BLaER1 treated with 17β-estradiol and CSF1 and Interleukin-3, amounts not matched to agents 10 nM and 100 nM (cell line): ENCODE results near the gene SHISA6.

Experiments used
- H3K27ac ChIP-seq, 11 experiments: shearing (Covaris generic); formaldehyde crosslinking; 2 replicates each; pipeline ENCODE4 v1.8.1; 2022
- H3K27me3 ChIP-seq, 11 experiments: shearing (Covaris generic); formaldehyde crosslinking; 2 replicates each; pipeline ENCODE4 v1.8.1; 2022
- H3K36me3 ChIP-seq, 11 experiments: shearing (Covaris generic); formaldehyde crosslinking; 2 replicates each; pipeline ENCODE4 v1.8.1; 2022
- H3K4me1 ChIP-seq, 10 experiments: shearing (Covaris generic); formaldehyde crosslinking; 2 replicates each; pipeline ENCODE4 v1.8.1; 2022
- H3K4me2 ChIP-seq, 11 experiments: shearing (Covaris generic); formaldehyde crosslinking; 2 replicates each; pipeline ENCODE4 v1.8.1; 2022
- H3K4me3 ChIP-seq, 10 experiments: shearing (Covaris generic); formaldehyde crosslinking; 2 replicates each; pipeline ENCODE4 v1.8.1; 2022
- H3K9ac ChIP-seq, 11 experiments: shearing (Covaris generic); formaldehyde crosslinking; 2 replicates each; pipeline ENCODE4 v1.8.1; 2022
- H3K9me3 ChIP-seq, 11 experiments: shearing (Covaris generic); formaldehyde crosslinking; replicated peaks in 1 of 11; 2 replicates each; pipeline ENCODE4 v1.8.1; 2022
- H4K20me1 ChIP-seq, 11 experiments: shearing (Covaris generic); formaldehyde crosslinking; 2 replicates each; pipeline ENCODE4 v1.8.1; 2022
- Cebpa-rat ChIP-seq, 11 experiments: shearing (Covaris generic); IDR thresholded peaks; 2 replicates each; pipeline ENCODE4 v1.8.1; 2022

The SHISA6 gene

DNA sequence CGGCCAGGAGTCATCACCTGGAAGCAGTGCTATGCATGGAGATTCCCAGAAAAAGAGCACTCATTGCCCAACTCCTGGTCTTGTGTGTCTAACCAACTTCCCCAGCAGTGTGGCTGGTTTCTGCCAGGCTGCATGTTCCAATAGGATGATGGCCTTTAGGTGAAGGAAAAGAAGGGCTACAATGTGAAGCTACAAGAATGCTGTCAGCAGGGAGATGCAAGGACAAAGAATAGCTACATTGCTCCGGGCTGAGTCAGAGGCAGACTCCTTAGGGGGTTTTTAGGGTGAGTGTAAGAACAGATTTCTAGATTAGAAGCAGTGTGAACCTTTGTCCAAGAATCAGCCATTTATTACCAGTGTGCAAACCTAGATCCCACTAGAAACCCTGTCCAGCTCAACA lies 294.2 kb downstream of the SHISA6 start:
- Histone ChIP-seq H3K36me3 (no peaks in the 10 kb centered on the region), H3K4me1 (no peaks in the 10 kb centered on the region), H3K9me3 (no peaks in the 10 kb centered on the region), H3K27ac (no peak overlapping the region), H3K4me2 (no peak overlapping the region), H3K27me3 (no peaks in the 10 kb centered on the region), H3K9ac (no peak overlapping the region), H3K4me3 (no peak overlapping the region), H4K20me1 (no peaks in the 10 kb centered on the region)
- no peak for TF ChIP-seq Cebpa-rat (IDR thresholded peaks at IDR 0.05)

DNA sequence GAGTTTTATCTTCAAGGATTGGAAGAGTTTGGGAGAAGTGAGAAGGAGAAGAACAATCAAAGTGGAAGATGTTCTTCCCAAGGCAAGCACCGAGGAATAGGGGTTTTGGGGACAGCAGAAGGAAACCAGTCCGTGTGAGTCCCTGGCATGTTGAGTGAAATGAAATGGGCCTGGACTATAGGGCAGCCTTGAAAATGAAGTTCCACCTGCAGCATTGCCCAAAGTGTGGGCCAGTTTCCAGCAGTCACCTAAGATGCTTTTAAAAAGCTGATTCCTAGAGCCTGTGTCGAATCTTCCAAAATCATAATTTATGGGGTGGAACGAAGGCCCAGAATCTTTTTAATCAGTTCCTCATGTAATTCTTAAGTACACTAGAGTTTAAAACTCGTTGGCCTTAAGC lies 297.4 kb downstream of the SHISA6 start:
- TF ChIP-seq Cebpa-rat (IDR thresholded peaks at IDR 0.05), result no peak
- no peak overlapping the region for H3K27ac ChIP-seq
- H4K20me1 ChIP-seq, result no peaks in the 10 kb centered on the region

DNA sequence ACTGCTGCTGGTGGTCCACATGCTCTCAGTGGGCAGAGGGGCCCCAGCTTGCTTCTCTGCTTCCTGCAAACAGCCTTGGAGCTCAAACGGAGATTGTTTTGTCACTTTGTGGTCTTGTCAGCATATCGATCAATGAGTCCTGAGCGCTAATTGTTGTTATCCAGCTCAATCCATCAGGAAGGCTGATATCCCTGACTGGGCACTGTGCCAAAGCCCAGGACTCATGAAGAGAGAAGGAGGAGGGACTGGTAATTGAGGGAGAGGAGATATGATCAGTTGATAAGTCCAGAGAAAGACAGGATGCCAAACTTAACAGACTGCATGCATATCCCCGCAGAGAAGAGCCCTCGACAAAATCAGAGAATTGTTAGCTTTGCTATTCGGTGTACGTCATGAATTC lies 298.6 kb downstream of the SHISA6 start:
- H3K27me3 ChIP-seq, result no peaks in the 10 kb centered on the region
- no peak overlapping the region for H3K4me3 ChIP-seq
- no peaks in the 10 kb centered on the region for H4K20me1 ChIP-seq
- H3K9me3 ChIP-seq, result peaks cover 4 to 22% (median 13%) of the 10 kb centered on the region in 11 experiments; a peak in 17 of 22 replicates
- TF ChIP-seq Cebpa-rat (IDR thresholded peaks at IDR 0.05), result no peak
- H3K27ac ChIP-seq, result no peak overlapping the region
- H3K4me1 ChIP-seq, result no peaks in the 10 kb centered on the region
- no peak overlapping the region for H3K4me2 ChIP-seq
- H3K9ac ChIP-seq, result no peak overlapping the region
- no peaks in the 10 kb centered on the region for H3K36me3 ChIP-seq

More for the DNA sequence above, 297.4 kb downstream of the SHISA6 start:
- Histone ChIP-seq H3K4me3 (no peak overlapping the region), H3K9ac (no peak overlapping the region), H3K36me3 (no peaks in the 10 kb centered on the region), H3K4me2 (no peak overlapping the region), H3K4me1 (no peaks in the 10 kb centered on the region), H3K27me3 (no peaks in the 10 kb centered on the region), H3K9me3 (peaks cover 4 to 22% (median 13%) of the 10 kb centered on the region in 11 experiments; a peak in 17 of 22 replicates)

DNA sequence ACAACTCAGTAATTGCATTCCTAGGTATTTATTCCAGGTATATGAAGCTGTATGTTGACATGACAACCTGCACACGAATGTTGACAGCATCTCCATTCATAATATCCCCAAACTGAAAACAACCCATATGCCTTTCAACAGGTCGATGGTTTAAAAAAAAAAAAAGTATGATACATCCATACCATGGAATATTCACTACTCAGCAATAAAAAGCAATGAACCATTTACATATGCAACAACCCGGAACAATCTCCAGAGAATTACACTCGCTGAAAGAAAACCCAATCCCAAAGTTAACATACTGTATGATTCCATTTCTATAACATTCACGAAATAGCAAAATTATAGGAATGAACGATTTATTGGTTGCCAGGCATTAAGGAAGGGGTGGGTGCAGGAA lies 304.0 kb downstream of the SHISA6 start:
- H3K27me3 ChIP-seq, result no peaks in the 10 kb centered on the region
- peak overlapping the region in 2 of 11 experiments; percentile 7 to 17; a peak in 3 of 22 replicates for H3K4me2 ChIP-seq
- peaks cover 0 to 9% (median 3%) of the 10 kb centered on the region in 10 experiments; a peak in 3 of 20 replicates for H3K4me1 ChIP-seq
- no peaks in the 10 kb centered on the region for H3K36me3 ChIP-seq
- no peak overlapping the region for H3K4me3 ChIP-seq
- TF ChIP-seq Cebpa-rat (IDR thresholded peaks at IDR 0.05), result no peak
- peaks cover 4 to 22% (median 13%) of the 10 kb centered on the region in 11 experiments; a peak in 17 of 22 replicates for H3K9me3 ChIP-seq
- no peak overlapping the region for H3K27ac ChIP-seq
- no peaks in the 10 kb centered on the region for H4K20me1 ChIP-seq
- H3K9ac ChIP-seq, result no peak overlapping the region

DNA sequence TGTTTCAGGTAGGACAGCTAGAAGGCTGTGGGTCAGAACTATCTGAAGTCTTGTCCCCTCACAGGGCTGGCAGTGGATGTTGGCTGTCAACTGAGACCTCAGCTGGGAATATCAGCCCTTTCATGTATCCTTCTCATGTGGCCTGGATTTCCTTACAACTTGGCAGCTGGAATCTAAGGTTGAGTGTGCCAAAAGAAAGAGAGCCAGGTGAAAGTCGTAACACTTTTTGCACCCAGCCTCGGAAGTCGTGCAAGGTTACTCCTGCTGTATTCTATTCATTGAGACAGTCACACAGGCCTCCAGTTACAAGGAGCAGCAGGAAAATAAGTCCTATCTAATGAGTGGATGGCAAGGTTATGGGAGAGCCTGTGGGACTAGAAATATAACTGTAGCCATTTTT lies 304.7 kb downstream of the SHISA6 start:
- H3K36me3 ChIP-seq, result no peaks in the 10 kb centered on the region
- no peaks in the 10 kb centered on the region for H3K27me3 ChIP-seq
- H3K4me2 ChIP-seq, result peak overlapping the region in 2 of 11 experiments; percentile 7 to 17; a peak in 1 of 22 replicates
- no peak overlapping the region for H3K4me3 ChIP-seq
- H3K9me3 ChIP-seq, result peaks cover 4 to 22% (median 13%) of the 10 kb centered on the region in 11 experiments; a peak in 17 of 22 replicates
- no peak for TF ChIP-seq Cebpa-rat (IDR thresholded peaks at IDR 0.05)
- H3K27ac ChIP-seq, result no peak overlapping the region
- no peaks in the 10 kb centered on the region for H4K20me1 ChIP-seq
- peaks cover 0 to 9% (median 3%) of the 10 kb centered on the region in 10 experiments; a peak in 3 of 20 replicates for H3K4me1 ChIP-seq
- H3K9ac ChIP-seq, result no peak overlapping the region

DNA sequence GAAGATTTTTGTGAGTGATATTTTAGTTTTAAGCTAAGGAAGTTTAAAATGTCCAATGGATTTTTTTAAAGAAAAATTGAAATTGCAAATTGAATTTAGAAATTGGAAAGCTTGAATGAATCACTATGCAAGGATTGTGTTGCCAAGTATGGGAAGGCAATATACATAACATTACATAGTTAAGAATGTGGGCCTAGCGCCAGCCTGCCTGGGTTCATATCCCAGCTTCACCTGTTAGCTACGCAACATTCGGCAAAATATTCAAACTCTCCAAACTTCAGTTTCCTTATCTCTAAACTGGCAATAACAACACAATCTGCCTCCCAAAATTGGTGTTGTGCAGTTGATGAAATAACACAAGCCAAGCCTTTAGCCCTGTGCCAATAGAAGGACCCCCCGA lies 306.8 kb downstream of the SHISA6 start:
- Histone ChIP-seq H3K9me3 (peaks cover 0 to 3% (median 0%) of the 10 kb centered on the region in 11 experiments; a peak in 4 of 22 replicates), H3K36me3 (no peaks in the 10 kb centered on the region), H3K9ac (no peak overlapping the region), H3K27ac (no peak overlapping the region), H3K4me3 (no peak overlapping the region), H3K4me1 (peaks cover 0 to 9% (median 3%) of the 10 kb centered on the region in 10 experiments; a peak in 3 of 20 replicates), H3K4me2 (no peak overlapping the region), H3K27me3 (no peaks in the 10 kb centered on the region), H4K20me1 (no peaks in the 10 kb centered on the region)
- TF ChIP-seq Cebpa-rat (IDR thresholded peaks at IDR 0.05), result no peak

DNA sequence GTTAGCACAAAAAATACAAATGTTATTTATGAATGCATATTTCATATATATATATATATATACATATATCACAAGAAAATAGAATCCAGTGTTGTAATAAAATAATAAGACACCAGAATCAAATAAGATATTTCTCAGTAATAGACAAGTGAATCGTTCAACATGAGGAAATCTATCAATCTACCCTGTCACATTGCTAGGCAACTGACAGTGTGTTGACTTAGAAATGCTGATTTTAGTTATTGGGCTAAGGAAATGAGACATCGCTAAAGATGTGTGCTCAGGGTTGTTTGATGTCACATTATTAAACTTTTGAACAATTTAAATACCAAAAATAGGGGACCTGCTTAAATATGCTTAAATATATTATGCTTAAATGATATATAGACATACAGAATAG lies 307.4 kb downstream of the SHISA6 start:
- Histone ChIP-seq H3K4me1 (peaks cover 0 to 9% (median 3%) of the 10 kb centered on the region in 10 experiments; a peak in 3 of 20 replicates), H3K9me3 (no peaks in the 10 kb centered on the region), H3K4me2 (no peak overlapping the region), H3K9ac (no peak overlapping the region), H3K36me3 (no peaks in the 10 kb centered on the region), H3K27me3 (no peaks in the 10 kb centered on the region), H3K4me3 (no peak overlapping the region), H3K27ac (no peak overlapping the region), H4K20me1 (no peaks in the 10 kb centered on the region)
- no peak for TF ChIP-seq Cebpa-rat (IDR thresholded peaks at IDR 0.05)

DNA sequence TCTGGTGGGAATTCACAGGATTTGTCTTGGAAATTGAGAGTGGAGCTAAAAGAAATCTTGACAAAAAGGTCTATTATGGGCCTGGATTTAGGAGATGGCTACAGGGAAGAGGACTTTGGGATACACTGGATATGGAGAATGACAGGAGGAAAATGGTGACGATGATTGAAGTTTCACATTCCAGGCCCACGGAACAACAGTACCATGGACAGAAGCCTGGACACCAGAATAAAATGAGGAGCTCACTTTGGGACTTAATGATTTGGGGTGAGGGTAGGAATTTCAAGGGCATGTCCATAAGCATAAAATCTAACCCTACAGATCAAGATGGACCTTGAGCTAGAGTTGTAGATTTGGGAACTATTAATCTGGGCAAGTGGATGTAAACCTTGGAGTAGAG lies 309.4 kb downstream of the SHISA6 start:
- Histone ChIP-seq H4K20me1 (no peaks in the 10 kb centered on the region), H3K9ac (no peak overlapping the region), H3K4me2 (no peak overlapping the region), H3K9me3 (no peaks in the 10 kb centered on the region), H3K4me1 (peaks cover 0 to 3% (median under 1%) of the 10 kb centered on the region in 10 experiments; a peak in 3 of 20 replicates), H3K27me3 (no peaks in the 10 kb centered on the region), H3K4me3 (no peak overlapping the region), H3K27ac (no peak overlapping the region), H3K36me3 (no peaks in the 10 kb centered on the region)
- no peak for TF ChIP-seq Cebpa-rat (IDR thresholded peaks at IDR 0.05)

DNA sequence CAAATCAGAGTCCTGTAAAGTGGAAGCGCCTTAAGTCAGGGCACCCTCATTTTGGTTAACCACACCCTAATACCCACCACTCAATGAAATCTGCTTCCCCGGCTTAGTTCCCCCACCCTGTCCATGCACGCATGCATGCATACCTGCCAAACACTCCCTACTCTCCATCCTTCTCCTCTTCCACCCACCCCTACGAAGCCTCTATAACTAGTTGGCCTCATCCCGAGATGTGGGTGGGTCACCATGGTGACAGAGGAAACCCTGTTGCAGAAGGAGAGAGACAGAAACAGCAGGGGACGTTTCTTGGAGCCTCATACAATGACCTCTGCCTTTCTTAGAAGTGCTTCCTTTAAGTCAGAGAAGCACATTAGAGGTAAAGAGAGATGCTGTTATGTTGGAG lies 310.4 kb downstream of the SHISA6 start:
- no peaks in the 10 kb centered on the region for H3K4me1 ChIP-seq
- H3K9me3 ChIP-seq, result no peaks in the 10 kb centered on the region
- H3K4me3 ChIP-seq, result no peak overlapping the region
- H3K27me3 ChIP-seq, result no peaks in the 10 kb centered on the region
- no peaks in the 10 kb centered on the region for H3K36me3 ChIP-seq
- no peak for TF ChIP-seq Cebpa-rat (IDR thresholded peaks at IDR 0.05)
- H4K20me1 ChIP-seq, result no peaks in the 10 kb centered on the region
- no peak overlapping the region for H3K4me2 ChIP-seq
- no peak overlapping the region for H3K9ac ChIP-seq
- no peak overlapping the region for H3K27ac ChIP-seq

DNA sequence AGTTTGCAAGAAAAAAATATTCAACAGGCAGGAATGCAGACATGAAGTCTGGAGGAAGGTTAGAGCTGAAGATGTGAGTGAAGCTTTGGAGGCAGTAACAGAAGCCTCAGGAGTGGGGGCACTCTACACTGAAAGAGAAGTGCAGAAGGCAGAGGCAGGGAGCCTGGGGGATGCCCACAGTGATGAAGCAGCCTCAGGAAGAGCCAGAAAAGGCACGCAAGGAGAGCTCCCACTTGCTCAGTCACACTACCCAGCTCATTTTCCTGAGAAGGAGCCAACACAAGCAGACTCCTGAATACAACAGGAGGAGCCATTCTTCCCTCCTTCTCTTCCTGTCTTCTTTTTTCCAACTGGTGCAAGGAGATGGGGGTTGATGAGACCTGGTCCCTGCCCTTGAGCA lies 312.1 kb downstream of the SHISA6 start:
- no peaks in the 10 kb centered on the region for H4K20me1 ChIP-seq

More for the DNA sequence above, 312.1 kb downstream of the SHISA6 start:
- no peak overlapping the region for H3K4me2 ChIP-seq
- no peaks in the 10 kb centered on the region for H3K36me3 ChIP-seq
- H3K27ac ChIP-seq, result no peak overlapping the region
- TF ChIP-seq Cebpa-rat (IDR thresholded peaks at IDR 0.05), result no peak
- no peaks in the 10 kb centered on the region; a peak in 1 of 22 replicates for H3K9me3 ChIP-seq
- no peak overlapping the region for H3K9ac ChIP-seq
- no peaks in the 10 kb centered on the region for H3K27me3 ChIP-seq
- no peak overlapping the region for H3K4me3 ChIP-seq
- no peaks in the 10 kb centered on the region for H3K4me1 ChIP-seq
